ENCODE measurements around the gene FABP1.
A peak's percentile ranks its signal among the peaks of the same experiment; 100 is the strongest.

The FABP1 gene

DNA sequence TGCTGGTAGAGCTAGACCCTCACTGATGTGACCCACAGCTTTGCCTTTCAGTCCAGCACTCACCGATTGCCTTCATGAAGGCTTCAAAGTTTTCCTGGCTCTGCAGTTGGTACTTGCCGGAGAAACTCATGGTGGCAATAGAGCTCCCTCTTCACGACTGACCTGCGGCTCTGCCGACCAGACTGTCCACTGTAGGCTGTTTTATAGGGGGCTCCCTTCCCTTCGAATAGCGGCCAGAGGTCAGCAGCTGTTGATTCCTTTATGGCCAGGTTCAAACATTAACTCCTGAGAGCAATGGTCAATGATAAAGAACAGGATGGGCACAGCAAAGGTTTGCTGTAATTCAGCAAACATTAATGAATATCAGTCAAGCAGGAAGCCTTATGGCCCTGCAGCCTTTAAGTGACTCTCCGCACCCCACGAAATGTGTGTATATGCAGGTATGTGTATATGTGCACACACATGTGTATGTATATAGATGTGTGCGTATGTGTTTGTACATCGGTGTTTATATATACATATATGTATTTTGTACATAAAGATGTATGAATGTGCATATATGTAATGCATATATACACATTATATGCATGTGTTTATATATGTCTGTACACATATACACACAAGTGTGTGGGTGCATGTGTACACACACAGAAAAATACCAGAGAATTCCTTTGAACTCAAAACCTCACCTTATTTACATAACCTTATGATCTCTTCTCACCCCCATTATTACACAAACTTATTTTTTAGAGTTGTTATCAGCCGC lies at the start of gene FABP1:
Gene FABP1, minus strand, starts transcription at position 175 of the 766 bp plus-strand sequence. Its CDS starts 45 bp downstream, at position 130.
- no peak for DNase-seq

DNA sequence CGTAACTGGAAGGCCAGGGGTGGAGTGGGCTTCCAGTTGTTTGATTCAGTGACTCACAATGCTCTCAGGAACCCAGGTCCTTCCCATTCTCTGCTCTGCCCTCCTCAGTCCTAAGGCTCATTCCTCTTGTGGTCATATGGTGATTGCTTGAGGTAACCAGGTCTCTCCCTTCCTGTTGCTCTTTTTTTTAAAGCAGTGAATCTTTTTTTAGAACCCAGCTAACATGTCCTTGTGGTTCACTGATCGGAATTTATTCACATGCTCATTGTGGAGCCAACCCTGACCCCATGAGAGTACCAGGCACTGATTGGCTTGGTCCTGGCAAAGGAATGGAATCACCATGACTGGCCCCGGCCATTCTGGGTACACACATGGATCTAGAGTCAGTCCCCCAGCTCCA lies 49.7 kb upstream of the FABP1 start:
- DNase-seq: no peak

DNA sequence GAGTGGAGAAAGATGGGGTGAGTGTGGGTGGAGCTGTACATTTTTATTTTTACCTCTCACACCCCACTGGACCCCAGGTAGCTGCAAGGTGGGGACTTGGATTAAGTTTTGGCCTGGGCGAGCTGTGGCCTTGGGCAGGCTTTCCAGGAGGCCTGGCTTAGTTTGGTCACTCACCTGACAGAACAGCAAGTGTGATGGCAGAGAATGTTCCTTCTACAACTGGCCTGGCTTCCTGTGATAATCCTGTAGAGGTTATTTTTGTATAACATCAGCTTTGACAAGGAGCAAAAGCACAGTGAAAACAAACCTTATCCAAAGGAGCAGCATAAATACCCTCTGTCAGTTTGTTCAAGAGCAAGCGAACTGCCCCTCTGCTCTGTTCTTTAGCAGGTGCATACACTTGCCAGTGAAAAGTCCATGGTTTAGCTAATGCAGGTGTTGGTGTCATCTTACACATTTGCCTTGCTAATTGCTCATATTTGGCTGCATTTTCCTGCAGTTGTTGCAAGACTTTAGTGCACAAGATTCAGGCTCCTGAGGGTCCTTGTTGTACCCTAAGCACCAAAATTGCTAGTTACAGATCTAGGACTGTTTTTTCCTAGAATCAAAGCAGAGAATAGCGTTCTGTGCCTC lies 48.6 kb upstream of the FABP1 start:
- no peak for DNase-seq

DNA sequence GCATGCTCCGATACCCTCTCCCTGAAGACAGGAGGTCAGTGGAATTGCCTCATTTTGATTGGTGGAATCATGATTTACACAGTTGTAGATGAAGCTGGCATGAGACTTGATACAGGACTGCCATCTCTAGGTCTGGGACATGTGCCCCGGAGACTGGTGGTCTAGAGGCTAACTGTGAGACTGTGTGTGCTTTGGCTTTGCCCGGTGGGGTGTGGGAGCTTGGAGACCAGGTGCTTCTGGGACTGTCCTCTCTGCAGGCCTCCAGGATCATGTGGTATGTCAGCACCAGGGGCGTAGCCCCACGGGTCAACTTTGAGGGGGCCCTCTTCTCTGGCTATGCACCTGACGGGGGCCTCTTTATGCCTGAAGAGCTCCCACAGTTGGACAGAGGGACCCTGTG lies 45.0 kb upstream of the FABP1 start:
- DNase-seq: no peak

DNA sequence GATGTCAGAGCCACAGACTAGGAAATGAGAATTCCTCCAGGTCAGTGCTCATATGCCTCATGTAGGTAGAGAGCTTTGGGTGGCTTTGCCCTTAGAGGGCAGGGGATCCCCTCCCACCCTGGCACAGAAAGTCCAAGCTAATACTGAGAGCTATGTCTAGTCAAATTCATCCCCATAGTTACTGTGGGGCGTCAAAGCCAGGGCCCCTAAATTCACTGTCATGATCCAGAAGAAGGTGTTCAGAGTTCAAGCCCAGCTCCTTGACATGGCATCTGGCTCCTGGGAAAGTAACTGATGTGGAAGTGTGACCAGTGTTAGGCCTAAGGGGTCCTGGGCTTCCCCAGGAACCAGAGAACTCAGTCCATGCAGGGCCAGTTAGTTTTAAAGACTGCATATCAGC lies 44.1 kb upstream of the FABP1 start:
- DNase-seq: no peak

DNA sequence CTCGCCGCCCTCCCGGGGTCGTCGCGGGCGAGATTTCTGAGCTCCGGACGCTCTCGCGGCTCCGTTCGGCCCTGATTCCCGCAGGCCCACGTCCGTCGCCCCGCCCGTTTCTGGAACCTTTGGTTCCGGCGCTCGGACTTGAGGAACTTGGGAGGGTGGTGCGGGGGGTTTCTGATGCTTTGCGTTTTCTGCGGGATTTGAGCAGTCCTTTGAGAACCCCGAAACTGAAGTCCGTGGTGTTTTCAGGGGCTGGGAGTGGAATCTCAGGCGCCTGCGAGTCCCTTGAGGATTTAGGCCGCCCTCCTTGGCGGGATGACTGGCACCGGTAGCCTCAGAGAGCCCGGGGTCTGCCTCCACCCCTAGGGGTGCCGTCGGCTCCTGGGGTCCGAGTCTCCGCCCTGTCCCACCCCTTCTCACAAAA lies 42.6 kb upstream of the FABP1 start:
- peak in 22 of 58 donors; percentile 22 to 76 (median 56) for DNase-seq

DNA sequence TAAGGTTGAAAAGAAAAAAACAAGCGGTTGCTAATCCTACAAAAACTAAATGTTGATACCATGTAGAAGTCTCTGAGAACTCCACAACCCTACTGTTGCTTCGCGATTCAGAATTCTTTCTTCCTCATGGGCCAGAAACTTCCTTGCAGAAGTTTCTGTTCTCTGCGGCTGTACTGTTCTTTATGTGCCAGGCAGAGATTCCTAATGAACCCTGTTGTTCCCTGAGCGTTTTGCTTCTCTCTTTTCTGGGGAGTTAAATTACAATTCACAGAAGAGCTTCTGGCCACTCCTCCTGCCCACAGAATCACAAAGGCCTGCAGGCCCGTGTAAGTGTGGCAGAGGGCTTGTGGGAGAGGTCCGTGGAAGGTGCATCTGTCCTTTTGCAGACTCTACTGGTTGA lies 40.5 kb upstream of the FABP1 start:
- DNase-seq: no peak

DNA sequence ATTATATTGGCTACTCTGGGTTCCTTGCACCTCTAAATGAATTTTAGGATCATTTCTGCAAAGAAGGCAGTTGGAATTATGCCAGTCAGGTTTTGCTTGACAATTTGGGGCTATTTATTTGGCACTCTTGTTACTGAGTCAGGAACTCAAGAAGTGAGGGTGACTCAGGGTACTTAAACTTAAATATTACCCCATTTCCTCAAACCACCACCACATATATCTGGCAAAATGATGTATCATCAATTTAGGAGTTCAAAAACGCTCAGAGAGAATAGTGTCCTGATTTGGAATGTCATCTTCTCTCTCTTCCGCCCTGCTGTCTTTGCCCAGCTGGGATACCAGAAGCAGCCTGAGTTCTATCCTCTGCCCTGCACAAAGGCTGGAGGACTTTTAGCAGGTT lies 39.9 kb upstream of the FABP1 start:
- DNase-seq: no peak

DNA sequence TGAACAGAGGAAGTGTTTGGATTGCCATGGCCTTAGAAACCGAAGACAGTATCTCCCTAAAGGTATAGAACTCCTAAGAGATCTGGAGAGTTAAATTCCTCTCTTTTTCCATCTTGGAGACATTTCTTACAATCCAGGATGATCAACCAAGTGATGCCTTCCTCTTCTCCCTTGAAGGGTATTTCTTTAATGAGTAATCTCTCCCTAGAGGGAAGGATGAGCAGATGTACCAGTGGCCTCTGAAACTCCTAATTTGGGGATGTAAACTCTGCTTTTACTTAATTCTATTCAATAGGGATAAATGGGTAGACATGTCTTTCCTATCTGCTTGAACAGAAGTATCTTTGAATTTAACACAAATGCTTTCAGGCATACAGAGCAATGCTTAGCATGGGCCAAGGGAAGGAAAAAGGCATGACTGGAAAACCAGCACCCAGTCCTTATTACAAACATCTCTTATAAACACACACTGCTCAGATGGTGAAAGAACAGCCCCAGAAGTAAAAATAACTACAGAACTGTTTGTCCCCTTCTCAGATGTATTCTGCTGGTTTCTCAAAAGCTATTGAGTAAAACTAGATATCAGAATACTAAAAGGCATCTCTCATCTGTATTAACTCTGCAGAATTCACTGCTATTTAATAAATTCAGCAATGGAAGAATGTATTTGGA lies 37.6 kb upstream of the FABP1 start:
- DNase-seq: peak in 2 of 58 donors; percentile 40 to 55

DNA sequence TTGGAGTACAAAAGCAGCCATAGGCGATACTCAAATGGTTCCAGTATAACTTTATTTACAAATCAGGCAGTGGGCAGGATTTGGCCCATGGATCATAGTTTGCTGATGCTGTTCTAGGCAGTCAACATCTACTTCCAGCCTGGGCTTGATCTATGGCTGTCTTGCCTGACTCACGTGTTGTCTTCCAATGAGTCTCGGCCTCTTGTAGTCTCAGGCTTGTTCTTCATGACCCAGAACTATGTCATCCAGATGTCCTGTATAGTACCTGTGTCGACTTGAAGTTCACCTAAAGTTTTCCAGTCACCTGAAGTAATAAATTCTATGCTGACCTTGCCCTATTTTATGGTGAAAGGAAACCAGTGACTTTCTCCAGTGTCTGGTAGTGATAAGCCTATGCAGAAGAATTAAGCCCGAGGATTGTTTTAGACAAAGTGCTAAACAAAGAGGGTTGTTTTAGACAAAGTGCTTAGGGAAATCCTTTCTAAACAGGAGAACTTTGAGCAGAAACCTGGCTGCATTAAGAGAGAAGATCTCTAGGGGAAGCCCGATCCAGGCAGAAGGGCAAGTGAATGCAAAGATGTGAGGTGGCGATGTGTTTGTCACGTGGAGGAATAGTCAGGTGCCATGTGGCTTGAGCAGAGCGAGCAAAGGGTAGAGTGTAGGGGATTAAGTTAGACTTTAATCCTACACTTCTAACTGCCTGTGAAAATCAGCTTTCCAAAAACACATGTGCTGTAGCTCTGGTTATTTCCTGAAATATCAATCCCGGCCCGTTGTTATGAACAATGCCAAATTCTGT lies 33.8 kb upstream of the FABP1 start:
- DNase-seq: no peak

DNA sequence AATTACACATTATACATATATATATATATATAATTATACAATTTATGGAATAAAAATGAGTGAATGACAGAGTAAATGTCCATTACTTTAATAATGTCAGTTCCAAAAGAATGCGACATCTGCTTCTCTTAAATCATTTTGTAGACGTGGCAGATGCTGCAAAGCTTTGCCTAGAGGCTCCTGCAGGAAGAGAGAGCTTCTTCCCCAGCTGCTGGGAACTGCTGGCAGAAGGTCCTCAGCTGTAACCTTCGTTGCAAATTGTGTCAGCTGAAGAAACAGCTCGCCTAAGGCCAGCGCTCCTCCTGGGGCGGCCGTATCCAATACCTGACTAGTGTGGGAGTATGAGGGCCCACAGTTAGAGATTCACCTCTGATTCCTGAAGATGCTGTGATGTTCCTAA lies 32.7 kb upstream of the FABP1 start:
- DNase-seq: no peak

DNA sequence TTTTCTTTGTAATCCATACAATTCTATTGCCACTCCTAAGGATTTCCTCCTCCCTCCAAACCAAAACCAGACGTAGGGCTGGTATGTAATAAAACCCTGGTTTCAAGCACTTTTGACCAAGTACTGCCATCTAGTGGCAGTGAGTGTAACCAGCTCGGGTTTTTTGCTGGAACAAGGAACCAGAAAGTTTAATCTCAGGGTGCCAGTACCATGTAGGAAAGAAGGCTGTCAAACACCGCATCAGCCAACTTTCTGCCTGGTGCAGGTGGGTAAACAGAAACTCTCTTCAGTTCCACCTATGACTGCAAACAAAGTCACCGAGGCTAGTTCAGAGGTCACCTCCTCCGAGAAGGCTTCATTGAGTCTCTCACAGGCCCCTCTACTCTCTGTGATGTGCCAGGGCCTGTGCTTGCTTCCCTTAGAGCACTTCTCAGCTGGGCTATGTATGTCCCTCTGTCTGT lies 32.1 kb upstream of the FABP1 start:
- DNase-seq: peak in 46 of 58 donors; percentile 6 to 76 (median 30)

DNA sequence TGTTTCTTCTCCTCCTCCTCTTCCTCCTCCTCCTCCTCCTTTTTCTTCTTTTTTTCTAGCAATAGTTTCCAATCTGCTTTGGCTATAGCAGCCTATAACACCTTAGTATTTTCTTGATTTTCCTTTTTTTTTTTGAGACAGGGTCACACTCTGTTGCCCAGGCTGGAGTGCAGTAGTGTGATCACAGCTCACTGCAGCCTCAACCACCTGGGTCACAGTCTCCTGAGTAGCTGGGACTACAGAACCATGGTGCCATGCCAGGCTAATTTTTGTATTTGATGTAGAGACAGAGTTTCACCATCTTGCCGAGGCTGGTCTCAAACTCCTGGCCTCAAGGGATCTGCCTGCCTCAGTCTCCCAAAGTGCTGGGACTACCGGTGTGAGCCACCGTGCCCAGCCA lies 31.6 kb upstream of the FABP1 start:
- DNase-seq: no peak

DNA sequence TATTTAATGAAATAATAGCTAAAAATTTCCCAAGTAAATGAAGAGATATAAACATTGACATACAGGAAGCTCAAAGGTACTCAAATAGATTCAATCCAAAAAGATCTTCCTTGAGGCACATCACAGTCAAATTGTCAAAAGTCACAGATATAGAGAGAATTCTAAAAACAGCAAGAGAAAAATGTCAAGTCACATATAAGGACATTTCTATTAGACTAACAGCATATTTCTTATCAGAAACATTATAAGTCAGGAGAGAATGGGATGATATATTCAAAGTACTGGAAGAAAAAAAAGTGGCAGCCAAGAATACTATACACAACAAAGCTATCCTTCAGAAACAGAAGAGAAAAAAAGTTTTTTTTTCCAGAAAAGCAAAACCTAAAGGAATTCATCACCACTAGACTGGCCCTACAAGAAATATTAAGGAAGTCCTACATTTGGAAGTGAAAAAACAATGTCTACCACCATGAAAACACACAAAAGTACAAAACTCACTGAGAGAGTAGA lies 21.1 kb upstream of the FABP1 start:
- DNase-seq: no peak

DNA sequence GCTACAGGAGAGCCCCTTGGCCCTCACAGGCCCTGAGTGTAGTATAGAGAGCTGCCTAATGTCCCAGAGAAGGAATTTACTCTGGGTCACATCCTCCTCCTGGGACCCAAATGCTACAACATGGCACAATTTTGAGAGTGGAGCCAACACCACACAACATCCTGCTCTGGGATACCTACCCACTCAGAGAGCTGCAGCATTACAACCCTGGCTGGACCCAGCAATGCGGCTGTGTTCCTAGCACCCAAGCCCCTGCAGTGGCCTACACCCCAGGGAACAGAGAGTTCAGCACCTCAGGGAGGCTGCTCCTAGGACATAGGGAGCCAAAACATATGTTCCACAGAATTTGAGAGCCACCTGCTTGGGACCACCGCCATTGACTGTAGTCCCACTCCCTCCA lies 19.3 kb upstream of the FABP1 start:
- no peak for DNase-seq

DNA sequence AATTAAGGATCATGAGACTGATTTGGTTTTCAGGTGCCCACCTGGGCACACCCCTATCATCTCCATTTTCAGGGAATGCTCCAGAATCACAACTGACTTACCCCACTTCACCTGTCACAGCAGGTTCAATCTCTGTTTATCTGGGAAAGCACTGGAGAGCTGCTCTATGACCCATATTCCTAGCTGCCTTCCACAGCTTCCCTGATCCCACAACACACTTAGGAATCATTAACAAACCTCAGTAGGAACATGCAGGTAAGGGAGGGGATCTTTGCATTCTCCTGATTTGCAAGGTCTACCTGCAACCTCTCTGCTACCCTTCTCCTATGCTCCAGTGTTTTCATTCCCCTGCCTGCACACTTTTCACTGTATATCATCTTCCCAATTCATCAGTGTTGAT lies 18.7 kb upstream of the FABP1 start:
- DNase-seq: no peak

DNA sequence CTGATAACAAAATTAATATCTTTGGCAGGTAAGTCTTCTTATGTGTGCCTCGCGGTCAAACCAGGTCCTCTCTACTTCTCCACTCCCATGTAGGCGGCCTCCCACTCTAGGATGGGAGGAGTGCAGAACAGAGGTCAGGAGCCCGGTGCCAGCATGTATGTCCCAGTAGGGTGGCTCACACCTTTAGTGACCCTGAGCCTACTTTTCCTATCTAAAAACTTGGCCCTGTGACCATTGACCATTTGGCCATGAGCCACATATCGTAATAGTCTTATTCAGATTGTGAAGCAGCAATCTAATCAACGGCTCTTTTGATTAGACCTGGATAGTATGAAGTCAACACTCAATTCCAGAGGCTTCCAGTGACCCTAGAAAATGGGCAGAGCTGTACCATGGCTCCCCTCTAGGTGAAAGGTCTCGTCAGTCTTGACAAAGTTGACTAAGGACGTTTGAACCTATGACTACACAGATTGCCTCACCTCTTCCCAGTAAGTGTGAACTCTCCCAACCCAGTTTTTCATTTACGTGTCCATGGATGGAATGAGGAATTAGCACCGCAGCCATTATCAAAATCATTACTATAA lies 17.1 kb upstream of the FABP1 start:
- no peak for DNase-seq

DNA sequence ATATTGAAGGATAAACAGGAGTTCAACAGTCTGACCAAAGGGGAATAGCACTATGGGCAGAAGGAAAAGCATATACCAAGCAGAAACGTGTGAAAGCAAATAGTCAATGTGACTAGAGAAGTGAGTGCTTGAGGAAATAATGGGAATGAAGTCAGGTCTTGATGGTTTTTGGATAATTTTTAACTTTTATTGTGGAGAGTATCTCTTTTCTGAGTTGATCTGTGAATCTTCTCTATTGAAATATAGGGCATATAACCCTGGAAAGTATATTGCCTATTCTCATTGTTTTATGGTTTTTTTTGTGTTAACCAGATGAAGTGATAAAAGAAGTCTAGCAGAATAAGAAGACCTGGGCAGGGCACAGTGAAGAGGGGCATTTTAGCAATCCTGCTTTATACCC lies 16.4 kb upstream of the FABP1 start:
- DNase-seq: no peak

DNA sequence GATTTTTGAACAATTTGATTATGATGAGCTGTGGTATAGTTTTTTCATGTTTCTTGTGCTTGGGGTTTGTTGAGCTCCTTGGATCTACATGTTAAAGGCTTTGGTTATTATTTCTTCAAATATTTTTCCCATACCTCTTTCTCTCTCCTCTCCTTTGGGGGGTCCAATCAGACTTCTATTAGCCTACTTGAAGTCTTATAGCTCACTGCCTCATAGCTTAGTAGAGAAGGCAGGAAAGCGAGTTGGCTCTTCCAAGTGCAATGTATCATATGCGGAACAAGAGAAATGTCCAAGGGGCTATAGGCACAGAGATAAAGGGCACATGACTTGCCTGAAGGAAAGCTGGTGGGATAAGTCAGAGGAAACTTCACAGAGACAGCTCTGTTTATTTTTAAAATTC lies 14.1 kb upstream of the FABP1 start:
- no peak for DNase-seq

DNA sequence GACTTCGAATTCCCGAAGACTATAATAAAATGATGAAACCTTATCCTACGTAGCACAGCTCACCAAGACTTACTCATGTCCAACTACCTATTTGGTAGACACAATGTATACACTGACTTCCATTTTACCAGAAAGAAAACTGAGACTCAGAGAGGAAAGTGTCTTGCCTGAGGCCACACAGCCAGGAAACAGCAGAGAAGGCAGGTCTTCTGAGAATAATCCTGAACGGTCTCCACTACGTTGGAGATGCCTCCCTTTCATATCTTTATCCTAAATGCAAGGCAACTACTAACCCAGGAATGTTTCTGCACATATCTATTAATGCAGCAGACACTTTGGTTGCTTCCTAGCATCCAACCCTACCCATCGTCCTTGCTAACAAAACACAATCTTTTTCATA lies 11.9 kb upstream of the FABP1 start:
- DNase-seq: no peak

DNA sequence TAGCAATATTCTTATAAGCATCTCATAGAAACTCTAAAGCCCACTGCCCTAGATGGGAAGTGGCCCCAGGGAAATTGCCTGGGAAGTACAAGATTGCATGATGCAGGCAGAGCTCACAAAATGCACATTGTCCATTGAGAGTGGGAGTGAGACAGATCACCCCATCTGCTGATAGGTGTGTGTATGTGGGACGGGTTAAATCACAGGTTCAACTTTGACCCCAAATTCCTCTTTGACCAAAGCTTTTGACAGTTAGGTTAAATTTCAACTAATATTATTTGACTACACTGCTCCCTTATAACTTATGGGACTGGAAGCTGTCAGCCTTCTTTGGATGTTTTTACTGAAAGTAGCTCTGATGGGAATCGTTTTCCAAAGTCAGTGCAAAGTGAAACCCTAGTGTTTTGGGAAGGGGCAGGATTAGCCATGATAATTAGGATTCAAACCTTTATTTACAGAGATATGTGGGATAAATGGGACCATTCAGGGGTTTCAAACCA lies 11.4 kb upstream of the FABP1 start:
- no peak for DNase-seq
